LHCN-M2 (cell line): ENCODE results near the gene C5orf63. TPM values are rescaled to one million over a fixed set of nuclear protein-coding genes. Genes with fewer than 3 reads are reported as not detected.
A peak's percentile ranks its signal among the peaks of the same experiment; 100 is the strongest.
"Not testable (repeated sequence)": the region's sequence is repeated elsewhere in the genome, so short reads cannot be mapped to it uniquely, and the experiment has no call there.

Source experiments
- DNase-seq: peaks from one replicate; pipeline ENCODE4 v3.0.0-alpha.2; 2012; ENCODE audit warnings: low read depth
- total RNA-seq: library from RNA; depleted of rRNA; stranded (reverse); fragments of >200 nt; gene quantifications from 2 replicates; pipeline ENCODE4 v1.2.3, GENCODE V29; 2014; rRNA removed

Gene C5orf63
- total RNA-seq, 1 experiment from 2014 or later: 2.5 TPM

GRCh38 chr5:127008300-127008975 is 64.9 kb downstream of the C5orf63 start:
- peak; percentile 89 for DNase-seq

- DNase-seq: no peak
Observed at GRCh38 chr5:127007522-127007921, 65.8 kb downstream of the C5orf63 start.

GRCh38 chr5:127006744-127007143 is 66.6 kb downstream of the C5orf63 start:
- peak; percentile 81 for DNase-seq

- not testable (repeated sequence) for DNase-seq
Observed at GRCh38 chr5:127005282-127005681, 68.0 kb downstream of the C5orf63 start.

- no peak for DNase-seq
Observed at GRCh38 chr5:127004721-127005120, 68.6 kb downstream of the C5orf63 start.

- DNase-seq: no peak
Observed at GRCh38 chr5:127003798-127004495, 69.4 kb downstream of the C5orf63 start.

- DNase-seq: peak; percentile 55
Observed at GRCh38 chr5:127002390-127002789, 70.9 kb downstream of the C5orf63 start.

GRCh38 chr5:127001621-127002296 is 71.5 kb downstream of the C5orf63 start:
- DNase-seq: peak; percentile 97

Other genes starting within 250 kb of the C5orf63 start
- gene MARCHF3, start 42.9 kb downstream of the C5orf63 start, total RNA-seq: 13.7 and 15.9 TPM in 2 replicates
- gene MEGF10, start 217.3 kb upstream of the C5orf63 start, total RNA-seq: 21.0 and 26.4 TPM in 2 replicates